ENCODE results near the gene PNLIPRP3. TPM values are rescaled to one million over a fixed set of nuclear protein-coding genes. Genes with fewer than 3 reads are reported as not detected.

PNLIPRP3 gene
- total and polyA plus RNA-seq, 10 of the 15 experiments (the other 5 are each of a cell fraction or from before 2014, with no cell fraction given): 0.03 TPM; not detected in 9

- no peak for ATAC-seq
- Histone ChIP-seq H3K27me3 (replicated peaks in 1 of 2; ENCODE audit: control insufficient read depth in 2 of 2, insufficient read depth in 2 of 2, low read length in 1 of 2) (no peaks in the 10 kb centered on the region), H3K36me3 (ENCODE audit: control insufficient read depth in 2 of 2, insufficient read depth in 2 of 2, low read length in 1 of 2) (no peaks in the 10 kb centered on the region), H3K4me2 (ENCODE audit: control insufficient read depth, insufficient read depth) (no peak overlapping the region), H4K20me1 (ENCODE audit: control insufficient read depth, insufficient read depth) (no peaks in the 10 kb centered on the region), H3K27ac (ENCODE audit: control insufficient read depth, insufficient read depth) (no peak overlapping the region), H3K79me2 (ENCODE audit: control insufficient read depth, insufficient read depth, low read length) (no peaks in the 10 kb centered on the region), H3K4me3 (no peak overlapping the region), H2AFZ (ENCODE audit: control insufficient read depth, low read depth, low read length) (no peak overlapping the region), H3K9me3 (replicated peaks; ENCODE audit: control insufficient read depth, insufficient read depth, low read length) (no peaks in the 10 kb centered on the region), H3K4me1 (ENCODE audit: control insufficient read depth, insufficient read depth, low read length) (no peaks in the 10 kb centered on the region), H3K9ac (ENCODE audit: control insufficient read depth, insufficient read depth, low read length) (no peak overlapping the region)
- no TSS peak for BruUV-seq (replicated peaks)
- POLR2A ChIA-PET: no interaction called here
- intact Hi-C loops (cut with micrococcal nuclease; ENCODE audit: unreplicated experiment): loop anchor here (5.0 kb wide), 1 partner anchor 81 kb away; no protein-coding TSS in a partner anchor
- RAD21 ChIA-PET (ENCODE audit: unreplicated experiment): interaction anchor here (1.0 kb wide), 1 partner anchor 10 kb away, joined by 3 read pairs; no protein-coding TSS in a partner anchor
- FAIRE-seq: no peak
- in situ Hi-C loops (cut with MboI): no loop called here
- no peak for DNase-seq (ENCODE audit: low read depth, low spot score)
- SMC1A ChIA-PET (ENCODE audit: uncharacterized antibody, unreplicated experiment): no interaction called here
- WGBS (ENCODE audit: insufficient coverage, insufficient replicate concordance, low lambda C conversion rate, missing lambda C conversion rate): 24% methylated on average over 8 of the region's 8 CpGs
- CTCF ChIA-PET: interaction anchor here (1.0 to 1.8 kb wide), 3 partner anchors 13 to 89 kb away, joined by 3 to 8 read pairs (median 8); no protein-coding TSS in a partner anchor
- TF ChIP-seq BCLAF1 (IDR thresholded peaks at IDR 0.05) (no peak), RELB (IDR thresholded peaks at IDR 0.05; ENCODE audit: low read depth) (no peak), SIN3A (IDR thresholded peaks at IDR 0.05; ENCODE audit: low read depth, low read length) (no peak), ZBTB33 (IDR thresholded peaks at IDR 0.05) (no peak), WRNIP1 (IDR thresholded peaks at IDR 0.05; ENCODE audit: borderline replicate concordance, low read depth, low read length) (no peak), MXI1 (IDR thresholded peaks at IDR 0.05; ENCODE audit: low read depth, low read length) (no peak), NFYB (IDR thresholded peaks at IDR 0.05; ENCODE audit: insufficient read depth, low read depth, low read length) (no peak), CTCF (IDR thresholded peaks at IDR 0.05 in 2 of 3, conservative IDR thresholded peaks at IDR 0.05 in 1 of 3; ENCODE audit: control insufficient read depth in 2 of 3, extremely low read depth in 1 of 3, insufficient read depth in 1 of 3, low read depth in 3 of 3, low read length in 3 of 3) (no peak), HCFC1 (IDR thresholded peaks at IDR 0.05; ENCODE audit: low read length) (no peak), RCOR1 (conservative IDR thresholded peaks at IDR 0.05; ENCODE audit: low read depth, low read length) (no peak), TAF1 (IDR thresholded peaks at IDR 0.05; ENCODE audit: borderline replicate concordance, low read depth, low read length) (no peak), NFYA (IDR thresholded peaks at IDR 0.05; ENCODE audit: borderline replicate concordance, low read depth, low read length) (no peak), ASH2L (IDR thresholded peaks at IDR 0.05; ENCODE audit: borderline replicate concordance, low read depth) (no peak), SREBF1 (IDR thresholded peaks at IDR 0.05; ENCODE audit: low read length) (no peak), DPF2 (IDR thresholded peaks at IDR 0.05) (no peak), CHD1 (IDR thresholded peaks at IDR 0.05; ENCODE audit: low read depth, low read length) (no peak)
Measured at GRCh38 chr10:116522803-116523381, 95.2 kb downstream of the PNLIPRP3 start.
